Kidney epithelial cell (primary cell): ENCODE measurements around the gene CHRNG. TPM values are rescaled to one million over a fixed set of nuclear protein-coding genes. Genes with fewer than 3 reads are reported as not detected.

ENCODE experiments used
- DNase-seq: peaks from one replicate; pipeline ENCODE4 v3.0.0-alpha.2; 2010; ENCODE audit warnings: low read depth
- H3K27me3 ChIP-seq: 2 replicates; pipeline ENCODE4 v1.6.0; 2011; ENCODE audit warnings: low read length; ENCODE audit not compliant: control insufficient read depth, insufficient read depth
- H3K36me3 ChIP-seq: 2 replicates; pipeline ENCODE4 v1.5.1; 2011; ENCODE audit warnings: low read length; ENCODE audit not compliant: control insufficient read depth, insufficient read depth
- H3K4me3 ChIP-seq: 2 replicates; pipeline ENCODE4 v1.5.1; 2011; ENCODE audit warnings: low read depth, mild to moderate bottlenecking, control low read depth, low read length
- total RNA-seq: library from RNA; depleted of rRNA; stranded (reverse); fragments of >200 nt; gene quantifications from 2 replicates; pipeline ENCODE4 v1.2.3, GENCODE V29; 2015
- TF ChIP-seq, protein P1 (sequence below): IDR thresholded peaks from 2 replicates; pipeline ENCODE4 v1.5.1; 2011; ENCODE audit warnings: mild to moderate bottlenecking, moderate library complexity, low read length, control low read depth, inconsistent platforms; ENCODE audit not compliant: insufficient read depth, poor library complexity, severe bottlenecking

The CHRNG gene
- total RNA-seq, 1 donor from 2014 or later = not detected

DNA sequence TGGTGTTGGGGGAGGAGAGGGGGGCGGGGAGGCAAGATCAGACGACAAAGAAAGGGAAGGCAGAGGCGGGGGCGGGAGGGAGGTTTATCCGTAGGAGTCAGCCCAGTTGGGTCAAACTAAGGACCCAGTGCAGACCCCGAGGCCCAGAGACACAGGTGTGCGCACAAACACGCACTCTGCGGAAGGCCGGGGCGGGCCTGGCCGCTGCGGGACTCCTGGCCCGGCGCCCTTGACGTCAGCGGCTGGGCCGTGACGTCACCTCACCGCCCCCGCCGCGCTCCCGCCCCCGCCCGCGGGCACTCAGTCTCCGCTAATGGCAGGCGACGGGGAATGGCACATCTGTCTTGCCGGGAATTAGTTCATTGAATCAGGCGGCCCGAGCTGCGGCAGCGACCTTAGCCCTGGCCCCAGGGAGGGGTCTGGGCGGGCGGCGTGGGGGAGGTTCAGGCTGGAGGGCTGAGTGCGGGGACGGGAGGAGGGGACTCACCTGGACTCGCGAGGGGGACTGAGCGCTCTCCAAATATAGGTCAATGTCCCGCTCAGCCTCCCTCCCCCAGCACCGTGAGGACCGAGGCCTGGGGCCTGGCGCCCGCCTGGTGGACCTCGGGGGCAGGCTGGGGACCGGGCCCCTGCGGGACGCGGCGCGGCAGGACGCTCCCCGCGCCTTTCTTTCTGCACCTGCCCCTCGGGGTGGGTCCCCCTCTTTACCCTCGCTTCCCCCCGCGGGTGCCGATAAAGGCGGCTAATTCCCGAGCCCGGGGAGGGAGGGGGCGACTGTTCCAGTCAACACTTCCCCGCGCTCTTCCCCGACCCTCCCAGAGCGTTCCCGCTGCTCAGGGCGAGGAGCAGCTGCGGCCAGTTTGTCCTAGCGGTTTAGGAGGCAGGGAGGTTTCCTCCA lies 36.3 kb upstream of the CHRNG start:
- Histone ChIP-seq H3K27me3 (peaks cover 83% of the 10 kb centered on the region), H3K36me3 (no peaks in the 10 kb centered on the region), H3K4me3 (peak overlapping the region; percentile 1)
- DNase-seq = no peak
- TF ChIP-seq, protein P1, sequence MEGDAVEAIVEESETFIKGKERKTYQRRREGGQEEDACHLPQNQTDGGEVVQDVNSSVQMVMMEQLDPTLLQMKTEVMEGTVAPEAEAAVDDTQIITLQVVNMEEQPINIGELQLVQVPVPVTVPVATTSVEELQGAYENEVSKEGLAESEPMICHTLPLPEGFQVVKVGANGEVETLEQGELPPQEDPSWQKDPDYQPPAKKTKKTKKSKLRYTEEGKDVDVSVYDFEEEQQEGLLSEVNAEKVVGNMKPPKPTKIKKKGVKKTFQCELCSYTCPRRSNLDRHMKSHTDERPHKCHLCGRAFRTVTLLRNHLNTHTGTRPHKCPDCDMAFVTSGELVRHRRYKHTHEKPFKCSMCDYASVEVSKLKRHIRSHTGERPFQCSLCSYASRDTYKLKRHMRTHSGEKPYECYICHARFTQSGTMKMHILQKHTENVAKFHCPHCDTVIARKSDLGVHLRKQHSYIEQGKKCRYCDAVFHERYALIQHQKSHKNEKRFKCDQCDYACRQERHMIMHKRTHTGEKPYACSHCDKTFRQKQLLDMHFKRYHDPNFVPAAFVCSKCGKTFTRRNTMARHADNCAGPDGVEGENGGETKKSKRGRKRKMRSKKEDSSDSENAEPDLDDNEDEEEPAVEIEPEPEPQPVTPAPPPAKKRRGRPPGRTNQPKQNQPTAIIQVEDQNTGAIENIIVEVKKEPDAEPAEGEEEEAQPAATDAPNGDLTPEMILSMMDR = no peak

DNA sequence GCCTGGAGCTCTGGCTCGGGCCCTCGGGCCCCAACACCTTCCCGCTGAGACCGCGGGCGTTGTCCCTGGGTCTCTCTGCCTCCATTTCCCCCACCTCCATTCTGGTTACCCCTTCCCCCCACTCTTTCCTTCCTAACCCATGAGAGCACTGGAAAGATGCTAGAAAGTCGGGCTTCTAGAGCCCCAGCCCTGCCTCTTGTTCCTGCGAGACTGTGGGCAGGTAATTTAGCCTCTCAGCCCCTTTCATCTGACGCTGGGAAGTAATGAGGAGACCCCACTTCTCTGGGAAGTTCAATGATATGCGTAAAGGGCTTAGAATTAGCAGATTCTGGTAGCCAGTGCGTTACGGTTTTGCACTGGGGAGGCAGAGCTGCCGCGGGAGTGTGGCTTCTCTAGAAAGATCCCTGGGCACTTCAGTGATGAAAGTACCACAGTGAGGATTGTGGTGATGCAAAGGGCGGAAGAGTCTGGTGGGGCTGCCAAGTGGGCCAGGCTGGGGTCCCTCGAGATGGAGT lies 35.6 kb upstream of the CHRNG start:
- DNase-seq = no peak
- TF ChIP-seq, protein P1 = no peak
- no peaks in the 10 kb centered on the region for H3K36me3 ChIP-seq
- no peak overlapping the region for H3K4me3 ChIP-seq
- peaks cover 82% of the 10 kb centered on the region for H3K27me3 ChIP-seq

DNA sequence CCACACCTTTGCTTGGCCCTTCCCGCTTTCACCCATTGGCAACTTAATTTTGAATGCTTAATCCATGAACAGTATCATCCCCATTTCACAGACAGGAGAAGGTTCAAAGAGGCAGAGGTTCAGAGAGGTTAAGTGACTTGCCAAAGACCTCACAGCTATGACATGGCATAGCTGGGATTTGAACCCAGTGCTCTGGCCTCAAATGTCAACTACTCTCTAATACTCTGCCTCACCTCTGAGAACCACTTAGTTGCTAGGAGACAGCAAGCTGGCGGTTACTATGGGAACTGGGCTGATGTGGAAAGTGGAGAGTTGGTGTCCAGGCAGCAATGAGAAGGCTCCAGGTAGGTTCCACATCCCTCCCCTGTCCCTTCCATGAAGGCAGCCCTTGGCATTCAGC lies 35.1 kb upstream of the CHRNG start:
- TF ChIP-seq, protein P1 = no peak
- Histone ChIP-seq H3K27me3 (peaks cover 77% of the 10 kb centered on the region), H3K4me3 (no peak overlapping the region), H3K36me3 (no peaks in the 10 kb centered on the region)
- no peak for DNase-seq

DNA sequence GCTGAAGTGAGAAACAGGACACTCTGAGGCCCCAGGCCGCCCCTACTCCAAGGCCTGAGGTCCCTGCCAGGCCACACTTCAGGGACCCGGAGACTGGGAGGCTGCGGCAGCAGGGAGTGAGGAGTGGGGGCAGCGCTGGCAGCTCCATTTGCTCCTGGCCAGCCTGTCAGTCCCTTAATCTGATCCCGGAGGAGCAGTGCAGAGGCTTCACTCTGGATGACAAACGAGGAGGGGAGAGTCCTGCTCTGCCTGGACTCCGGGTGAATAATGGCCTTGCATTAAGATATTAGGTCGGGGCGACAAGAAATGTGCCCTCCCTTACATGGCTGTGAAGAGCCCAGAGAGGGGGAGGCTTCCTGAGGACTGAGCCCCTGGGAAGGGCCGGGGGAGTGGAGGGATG lies 33.6 kb upstream of the CHRNG start:
- no peaks in the 10 kb centered on the region for H3K36me3 ChIP-seq
- peaks cover 70% of the 10 kb centered on the region for H3K27me3 ChIP-seq
- TF ChIP-seq, protein P1 = no peak
- no peak overlapping the region for H3K4me3 ChIP-seq
- no peak for DNase-seq

DNA sequence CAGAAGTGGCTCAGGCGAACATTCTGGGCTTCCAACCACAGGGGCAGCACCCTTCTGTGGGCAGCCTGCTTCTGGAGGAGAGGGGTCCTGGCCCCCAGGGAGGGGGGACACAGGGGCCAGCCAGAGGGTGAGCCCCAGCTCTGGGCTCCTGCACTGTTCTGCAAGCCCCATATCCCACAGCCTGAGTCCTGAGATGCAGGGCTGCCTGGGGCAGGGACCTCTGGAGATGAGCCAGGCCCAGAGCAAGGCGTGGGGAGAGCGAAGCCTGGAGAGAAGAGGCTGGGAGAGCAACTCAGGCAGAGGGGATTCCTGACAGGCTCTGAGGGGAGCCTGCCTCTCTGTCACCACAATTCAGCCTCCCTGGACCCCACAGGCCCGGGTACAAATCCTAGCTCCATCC lies 32.8 kb upstream of the CHRNG start:
- Histone ChIP-seq H3K4me3 (no peak overlapping the region), H3K27me3 (peaks cover 73% of the 10 kb centered on the region), H3K36me3 (no peaks in the 10 kb centered on the region)
- TF ChIP-seq, protein P1 = no peak
- no peak for DNase-seq

DNA sequence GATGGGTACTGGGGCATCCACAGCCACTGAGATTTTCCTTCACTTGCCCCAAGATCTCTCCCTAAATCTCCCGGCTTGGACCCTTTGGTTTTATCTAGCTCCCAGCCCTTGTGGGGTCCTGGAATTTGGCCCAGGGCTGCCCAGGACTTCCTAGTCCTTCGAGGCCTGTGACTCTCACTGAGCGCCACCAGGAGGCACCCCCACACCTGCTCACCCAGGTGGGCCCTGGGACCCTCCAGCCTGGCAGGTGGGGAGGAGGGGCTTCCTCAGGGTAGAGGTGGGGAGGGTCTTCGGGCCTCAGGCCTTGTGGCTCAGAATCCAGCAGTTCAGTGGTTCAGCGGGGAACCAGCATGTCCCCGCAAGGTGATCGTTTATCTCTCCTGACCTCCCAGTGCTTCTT lies 31.2 kb upstream of the CHRNG start:
- H3K4me3 ChIP-seq = no peak overlapping the region
- no peak for DNase-seq
- peaks cover 74% of the 10 kb centered on the region for H3K27me3 ChIP-seq
- TF ChIP-seq, protein P1 = no peak
- H3K36me3 ChIP-seq = no peaks in the 10 kb centered on the region
